Smooth muscle cell (in vitro differentiated cells): ENCODE measurements around the gene RAB27B. TPM values are rescaled to one million over a fixed set of nuclear protein-coding genes. Genes with fewer than 3 reads are reported as not detected.
A peak's percentile ranks its signal among the peaks of the same experiment; 100 is the strongest.

Source experiments
- DNase-seq: peaks from one replicate; lab custom pipeline; 2025; ENCODE audit not compliant: unreplicated experiment; lab: John Stamatoyannopoulos, UW
- H2AFZ ChIP-seq: fragments of 200-600 bp; sonication (generic); 2 replicates; pipeline ENCODE4 v1.6.0; 2016; ENCODE audit warnings: antibody characterized with exemption, low read depth, mild to moderate bottlenecking
- H3F3A ChIP-seq: fragments of 200-600 bp; sonication (generic); 2 replicates; pipeline ENCODE4 v1.6.0; 2017; ENCODE audit warnings: antibody characterized with exemption, low read depth
- H3K27ac ChIP-seq: fragments of 200-600 bp; sonication (generic); 2 replicates; pipeline ENCODE4 v1.5.1; 2016; ENCODE audit warnings: low read depth, mild to moderate bottlenecking
- H3K27me3 ChIP-seq: fragments of 200-600 bp; sonication (generic); 2 replicates; pipeline ENCODE4 v1.6.1; 2016; ENCODE audit warnings: low read depth, mild to moderate bottlenecking
- H3K36me3 ChIP-seq: fragments of 200-600 bp; sonication (generic); 2 replicates; pipeline ENCODE4 v1.5.1; 2016; ENCODE audit warnings: low read depth
- H3K4me1 ChIP-seq: fragments of 200-600 bp; sonication (generic); 2 replicates; pipeline ENCODE4 v1.5.1; 2016; ENCODE audit warnings: low read depth
- H3K4me2 ChIP-seq: fragments of 200-600 bp; sonication (generic); 2 replicates; pipeline ENCODE4 v1.6.0; 2016; ENCODE audit warnings: mild to moderate bottlenecking
- H3K4me3 ChIP-seq: fragments of 200-600 bp; sonication (generic); 2 replicates; pipeline ENCODE4 v1.5.1; 2016; ENCODE audit warnings: mild to moderate bottlenecking
- H3K79me2 ChIP-seq: fragments of 200-600 bp; sonication (generic); 2 replicates; pipeline ENCODE4 v1.6.0; 2016; ENCODE audit warnings: low read depth, mild to moderate bottlenecking
- H3K9ac ChIP-seq: fragments of 200-600 bp; sonication (generic); 2 replicates; pipeline ENCODE4 v1.6.0; 2016; ENCODE audit warnings: low read depth
- H3K9me3 ChIP-seq: fragments of 200-600 bp; sonication (generic); replicated peaks from 2 replicates; pipeline ENCODE4 v1.5.1; 2016; ENCODE audit warnings: low read depth
- H4K20me1 ChIP-seq: fragments of 200-600 bp; sonication (generic); 2 replicates; pipeline ENCODE4 v1.6.0; 2016; ENCODE audit warnings: low read depth
- WGBS: methylation state at CpG from one replicate; pipeline ENCODE4 v1.1.7; 2016; ENCODE audit warnings: low lambda C conversion rate; 5-methylcytosine and 5-hydroxymethylcytosine counted together
- polyA plus RNA-seq: library from polyadenylated mRNA; unstranded; fragments of >200 nt; fragmentation: Nextera tagmentation; extraction: Ambion mirVana; gene quantifications from 2 replicates; pipeline ENCODE4 v1.2.1, GENCODE V29; 2016
- total RNA-seq: library from RNA; depleted of rRNA; stranded (reverse); fragments of >200 nt; gene quantifications from 2 replicates; pipeline ENCODE4 v1.2.3, GENCODE V29; 2014
- TF ChIP-seq, protein P1 (sequence below): fragments of 200-600 bp; sonication (generic); IDR thresholded peaks from 2 replicates; pipeline ENCODE4 v1.5.1; 2017; ENCODE audit warnings: borderline replicate concordance, mild to moderate bottlenecking, antibody characterized with exemption; ENCODE audit not compliant: insufficient read depth, poor library complexity, severe bottlenecking

The RAB27B gene
- total and polyA plus RNA-seq, 2 experiments from 2014 or later, result 0.98 to 9.5 TPM

DNA sequence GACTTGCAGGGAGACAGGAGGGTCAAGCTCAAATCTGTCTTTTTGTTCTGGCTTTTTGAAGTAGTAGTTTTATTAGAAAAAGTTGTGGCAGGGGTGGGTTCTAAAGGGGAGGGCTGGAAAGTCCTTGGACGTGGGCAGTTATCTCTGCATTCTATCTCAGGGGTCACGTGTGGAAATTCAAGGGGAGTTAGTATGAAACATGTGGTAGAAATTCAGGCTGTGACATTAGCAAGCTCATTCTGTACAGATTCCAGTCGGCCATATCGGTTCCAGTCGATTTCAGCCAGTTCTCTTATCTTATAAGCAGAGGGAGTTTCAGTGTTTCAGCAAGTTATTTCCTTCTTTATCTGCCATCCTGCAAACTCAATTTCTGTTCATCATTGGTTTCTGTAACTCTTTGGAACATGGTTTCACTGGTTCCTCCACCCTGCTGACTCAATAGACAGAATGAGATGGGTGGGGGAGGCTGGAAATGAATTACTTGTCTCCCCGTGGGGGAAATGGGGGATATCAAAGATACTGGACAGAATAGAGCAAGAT, 53.0 kb downstream of the RAB27B start:
- WGBS, result 38% methylated on average over 6 of the region's 6 CpGs
- no peak for DNase-seq
- Histone ChIP-seq H3K36me3 (no peaks in the 10 kb centered on the region), H3K4me2 (peak overlapping the region; percentile 29), H3K79me2 (no peaks in the 10 kb centered on the region), H3K27ac (peak overlapping the region; percentile 83), H3F3A (peaks cover 8% of the 10 kb centered on the region), H3K4me1 (peaks cover 14% of the 10 kb centered on the region), H3K27me3 (no peaks in the 10 kb centered on the region), H4K20me1 (no peaks in the 10 kb centered on the region), H3K9me3 (no peaks in the 10 kb centered on the region), H3K4me3 (no peak overlapping the region), H2AFZ (no peak overlapping the region), H3K9ac (peak overlapping the region; percentile 74)
- TF ChIP-seq, protein P1, sequence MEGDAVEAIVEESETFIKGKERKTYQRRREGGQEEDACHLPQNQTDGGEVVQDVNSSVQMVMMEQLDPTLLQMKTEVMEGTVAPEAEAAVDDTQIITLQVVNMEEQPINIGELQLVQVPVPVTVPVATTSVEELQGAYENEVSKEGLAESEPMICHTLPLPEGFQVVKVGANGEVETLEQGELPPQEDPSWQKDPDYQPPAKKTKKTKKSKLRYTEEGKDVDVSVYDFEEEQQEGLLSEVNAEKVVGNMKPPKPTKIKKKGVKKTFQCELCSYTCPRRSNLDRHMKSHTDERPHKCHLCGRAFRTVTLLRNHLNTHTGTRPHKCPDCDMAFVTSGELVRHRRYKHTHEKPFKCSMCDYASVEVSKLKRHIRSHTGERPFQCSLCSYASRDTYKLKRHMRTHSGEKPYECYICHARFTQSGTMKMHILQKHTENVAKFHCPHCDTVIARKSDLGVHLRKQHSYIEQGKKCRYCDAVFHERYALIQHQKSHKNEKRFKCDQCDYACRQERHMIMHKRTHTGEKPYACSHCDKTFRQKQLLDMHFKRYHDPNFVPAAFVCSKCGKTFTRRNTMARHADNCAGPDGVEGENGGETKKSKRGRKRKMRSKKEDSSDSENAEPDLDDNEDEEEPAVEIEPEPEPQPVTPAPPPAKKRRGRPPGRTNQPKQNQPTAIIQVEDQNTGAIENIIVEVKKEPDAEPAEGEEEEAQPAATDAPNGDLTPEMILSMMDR, result no peak

DNA sequence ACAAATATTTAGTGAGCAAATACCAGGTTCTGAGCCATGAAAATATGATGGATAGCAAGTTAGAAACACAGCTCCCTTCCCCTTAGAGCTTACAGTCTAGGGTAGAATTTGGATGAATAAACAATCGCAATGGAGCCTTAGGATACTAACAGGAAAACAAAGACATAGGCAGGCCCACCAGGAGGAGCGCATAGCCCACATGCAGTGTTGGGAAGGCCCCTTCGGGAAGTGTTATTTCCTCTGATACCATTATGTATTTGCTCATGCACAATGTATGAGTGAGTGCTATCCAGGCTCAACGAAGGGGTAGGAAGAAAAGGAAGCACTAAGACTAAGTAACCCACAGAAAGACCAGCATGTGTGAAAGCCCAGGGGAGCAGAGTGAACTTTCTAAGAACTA, 54.0 kb downstream of the RAB27B start:
- no peaks in the 10 kb centered on the region for H3K9me3 ChIP-seq
- H2AFZ ChIP-seq, result no peak overlapping the region
- no peak overlapping the region for H3K9ac ChIP-seq
- H3K36me3 ChIP-seq, result no peaks in the 10 kb centered on the region
- H3K79me2 ChIP-seq, result no peaks in the 10 kb centered on the region
- H3F3A ChIP-seq, result peaks cover 8% of the 10 kb centered on the region
- no peaks in the 10 kb centered on the region for H4K20me1 ChIP-seq
- H3K4me3 ChIP-seq, result no peak overlapping the region
- H3K27me3 ChIP-seq, result no peaks in the 10 kb centered on the region
- no peak for DNase-seq
- TF ChIP-seq, protein P1, result no peak
- WGBS, result 87% methylated on average over 4 of the region's 4 CpGs
- no peak overlapping the region for H3K4me2 ChIP-seq
- H3K4me1 ChIP-seq, result peaks cover 14% of the 10 kb centered on the region
- H3K27ac ChIP-seq, result no peak overlapping the region

DNA sequence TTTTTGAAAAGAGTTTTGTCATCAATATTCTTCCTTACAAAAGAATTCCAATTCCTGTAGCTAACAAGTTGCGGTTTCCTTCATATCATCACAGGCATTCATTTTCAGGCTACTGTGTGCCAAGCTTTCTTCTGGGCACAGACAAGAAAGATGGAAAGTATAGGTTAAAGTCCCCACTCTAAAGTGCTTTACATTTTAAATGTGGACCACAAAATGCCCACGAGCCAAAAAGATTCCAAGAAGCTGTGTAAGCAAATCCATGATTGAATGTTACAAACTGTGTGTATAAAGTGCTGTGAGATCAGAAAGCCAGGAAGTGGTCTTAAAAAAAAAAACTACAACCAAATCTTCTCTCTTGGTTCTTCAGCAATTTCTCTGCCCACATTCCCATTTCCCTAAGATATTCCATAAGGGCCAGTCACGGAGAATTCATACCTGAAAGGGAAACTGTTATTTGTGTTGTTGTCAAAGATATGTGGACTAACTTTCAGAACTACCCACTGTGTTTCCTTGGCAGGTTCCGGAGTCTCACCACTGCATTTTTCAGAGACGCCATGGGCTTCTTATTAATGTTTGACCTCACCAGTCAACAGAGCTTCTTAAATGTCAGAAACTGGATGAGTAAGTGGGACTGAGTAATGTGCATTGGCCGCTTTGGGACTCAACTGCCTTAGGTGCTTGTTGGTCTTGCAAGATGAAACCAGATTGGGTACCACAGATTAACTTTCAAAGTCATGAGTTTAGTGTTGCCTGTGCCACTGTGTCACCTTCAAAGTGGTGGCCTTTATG, 55.7 kb downstream of the RAB27B start:
- 74% methylated on average over 6 of the region's 6 CpGs for WGBS
- H3K4me2 ChIP-seq, result peak overlapping the region; percentile 14

More for the DNA sequence above, 55.7 kb downstream of the RAB27B start:
- Histone ChIP-seq H3K4me3 (no peak overlapping the region), H3K36me3 (no peaks in the 10 kb centered on the region), H3K27me3 (no peaks in the 10 kb centered on the region), H3K9ac (peak overlapping the region; percentile 27), H3K79me2 (no peaks in the 10 kb centered on the region), H3K9me3 (no peaks in the 10 kb centered on the region), H2AFZ (peak overlapping the region; percentile 45), H3K4me1 (peaks cover 8% of the 10 kb centered on the region), H3F3A (peaks cover 4% of the 10 kb centered on the region), H4K20me1 (no peaks in the 10 kb centered on the region), H3K27ac (peak overlapping the region; percentile 67)
- TF ChIP-seq, protein P1, result no peak
- DNase-seq, result no peak
